ENCODE data around the gene EHMT1. TPM values are rescaled to one million over a fixed set of nuclear protein-coding genes. Genes with fewer than 3 reads are reported as not detected.
"Not testable (repeated sequence)": the region's sequence is repeated elsewhere in the genome, so short reads cannot be mapped to it uniquely, and the experiment has no call there.

Gene EHMT1
- total RNA-seq, 4 donors from 2014 or later = 38.6 to 77.8 (median 54.3) TPM

DNA sequence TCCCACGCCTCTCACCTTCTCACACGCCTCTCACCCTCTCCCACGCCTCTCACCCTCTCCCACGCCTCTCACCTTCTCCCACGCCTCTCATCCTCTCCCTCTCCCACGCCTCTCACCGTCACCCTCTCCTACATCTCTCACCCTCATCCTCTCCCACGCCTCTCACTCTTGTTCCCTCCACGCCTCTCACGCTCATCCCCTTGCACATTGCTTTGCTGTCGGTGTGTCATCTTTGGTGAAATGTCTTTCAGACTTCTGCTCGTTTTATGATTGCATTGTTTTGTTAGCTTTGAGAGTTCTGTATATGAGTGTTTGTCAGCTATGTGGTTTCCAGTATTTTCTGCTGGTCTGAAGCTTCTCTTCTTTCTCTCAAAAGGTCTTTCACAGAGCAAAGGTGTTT lies 102.7 kb downstream of the EHMT1 start:
- TF ChIP-seq, protein P1, sequence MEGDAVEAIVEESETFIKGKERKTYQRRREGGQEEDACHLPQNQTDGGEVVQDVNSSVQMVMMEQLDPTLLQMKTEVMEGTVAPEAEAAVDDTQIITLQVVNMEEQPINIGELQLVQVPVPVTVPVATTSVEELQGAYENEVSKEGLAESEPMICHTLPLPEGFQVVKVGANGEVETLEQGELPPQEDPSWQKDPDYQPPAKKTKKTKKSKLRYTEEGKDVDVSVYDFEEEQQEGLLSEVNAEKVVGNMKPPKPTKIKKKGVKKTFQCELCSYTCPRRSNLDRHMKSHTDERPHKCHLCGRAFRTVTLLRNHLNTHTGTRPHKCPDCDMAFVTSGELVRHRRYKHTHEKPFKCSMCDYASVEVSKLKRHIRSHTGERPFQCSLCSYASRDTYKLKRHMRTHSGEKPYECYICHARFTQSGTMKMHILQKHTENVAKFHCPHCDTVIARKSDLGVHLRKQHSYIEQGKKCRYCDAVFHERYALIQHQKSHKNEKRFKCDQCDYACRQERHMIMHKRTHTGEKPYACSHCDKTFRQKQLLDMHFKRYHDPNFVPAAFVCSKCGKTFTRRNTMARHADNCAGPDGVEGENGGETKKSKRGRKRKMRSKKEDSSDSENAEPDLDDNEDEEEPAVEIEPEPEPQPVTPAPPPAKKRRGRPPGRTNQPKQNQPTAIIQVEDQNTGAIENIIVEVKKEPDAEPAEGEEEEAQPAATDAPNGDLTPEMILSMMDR (IDR thresholded peaks at IDR 0.05 in 4 of 5, conservative IDR thresholded peaks at IDR 0.05 in 1 of 5) = no peak
- TF ChIP-seq POLR2A (IDR thresholded peaks at IDR 0.05) = no peak
- Histone ChIP-seq H3K36me3 (peaks cover 0 to 20% of the 10 kb centered on the region in 2 donors), H3K4me3 (no peak overlapping the region)

DNA sequence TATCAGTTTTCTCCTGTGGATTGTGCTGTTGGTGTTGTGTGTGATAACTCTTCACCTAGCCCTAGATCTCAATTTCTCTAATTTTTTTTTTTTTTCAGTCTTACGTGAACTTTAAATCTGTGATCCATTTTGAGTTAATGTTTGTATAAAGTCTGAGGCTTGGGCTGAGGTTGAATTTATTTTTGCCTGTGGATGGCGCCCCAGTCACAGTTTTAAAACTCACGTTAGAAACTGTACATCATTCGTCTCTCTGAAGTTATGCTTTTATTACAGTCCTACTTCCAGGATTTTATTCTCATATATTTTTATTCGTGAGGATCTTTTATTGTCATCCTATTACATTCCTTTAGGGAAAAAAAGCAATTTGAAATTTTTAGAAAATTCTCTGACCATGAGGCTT lies 103.1 kb downstream of the EHMT1 start:
- DNase-seq (no peak), ATAC-seq (no peak)
- H3K9me3 ChIP-seq = no peaks in the 10 kb centered on the region
- H3K4me1 ChIP-seq = peaks cover 7 to 12% of the 10 kb centered on the region in 2 donors
- intact Hi-C loops (cut with DNase I; ENCODE audit: low total_unique reads) (no loop called here), in situ Hi-C loops (cut with MboI; ENCODE audit: low sequenced_read_pairs in 4 of 4) (no loop called here)
- H3K36me3 ChIP-seq = peaks cover 0 to 16% of the 10 kb centered on the region in 2 donors
- no peak for TF ChIP-seq POLR2A (IDR thresholded peaks at IDR 0.05)
- TF ChIP-seq, protein P1 (IDR thresholded peaks at IDR 0.05 in 4 of 5, conservative IDR thresholded peaks at IDR 0.05 in 1 of 5) = no peak
- H3K27ac ChIP-seq = peak overlapping the region in 2 of 4 donors; percentile 50 to 62
- no peaks in the 10 kb centered on the region for H3K27me3 ChIP-seq
- no peak overlapping the region for H3K4me3 ChIP-seq

More for the DNA sequence above, 102.7 kb downstream of the EHMT1 start:
- ATAC-seq (no peak), DNase-seq (no peak)
- intact Hi-C loops (cut with DNase I; ENCODE audit: low total_unique reads) (no loop called here), in situ Hi-C loops (cut with MboI; ENCODE audit: low sequenced_read_pairs in 4 of 4) (no loop called here)
- H3K4me1 ChIP-seq = peaks cover 7 to 12% of the 10 kb centered on the region in 2 donors
- no peaks in the 10 kb centered on the region for H3K27me3 ChIP-seq
- H3K9me3 ChIP-seq = no peaks in the 10 kb centered on the region
- peak overlapping the region in 2 of 4 donors; percentile 42 to 62 for H3K27ac ChIP-seq

DNA sequence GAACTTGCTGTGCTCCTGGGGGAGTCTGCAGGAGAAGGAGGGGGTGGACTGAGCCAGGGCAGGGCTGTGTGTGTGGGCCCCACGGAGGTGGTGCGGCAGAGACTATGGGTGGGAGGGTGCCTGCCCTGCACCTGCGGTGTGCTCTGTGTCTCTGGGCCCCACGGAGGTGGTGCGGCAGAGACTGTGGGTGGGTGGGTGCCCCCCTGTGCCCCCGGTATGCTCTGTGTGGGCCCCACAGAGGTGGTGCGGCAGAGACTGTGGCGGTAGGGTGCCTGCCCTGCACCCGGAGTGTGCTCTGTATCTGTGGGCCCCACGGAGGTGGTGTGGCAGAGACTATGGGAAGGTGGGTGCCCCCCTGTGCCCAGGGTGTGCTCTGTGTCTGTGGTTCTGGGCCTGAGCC lies 103.7 kb downstream of the EHMT1 start:
- in situ Hi-C loops (cut with MboI; ENCODE audit: low sequenced_read_pairs in 4 of 4) = no loop called here
- ATAC-seq (no peak), DNase-seq (no peak)
- no peaks in the 10 kb centered on the region for H3K27me3 ChIP-seq
- H3K9me3 ChIP-seq = no peaks in the 10 kb centered on the region
- peak overlapping the region in 3 of 4 donors; percentile 47 to 62 (median 50) for H3K27ac ChIP-seq
- no peak overlapping the region for H3K4me3 ChIP-seq
- H3K4me1 ChIP-seq = peaks cover 7 to 12% of the 10 kb centered on the region in 2 donors
- TF ChIP-seq POLR2A (IDR thresholded peaks at IDR 0.05) = no peak
- TF ChIP-seq, protein P1 (IDR thresholded peaks at IDR 0.05 in 4 of 5, conservative IDR thresholded peaks at IDR 0.05 in 1 of 5) = no peak
- peaks cover 0 to 10% of the 10 kb centered on the region in 2 donors for H3K36me3 ChIP-seq
- intact Hi-C loops (cut with DNase I; ENCODE audit: low total_unique reads) = no loop called here

DNA sequence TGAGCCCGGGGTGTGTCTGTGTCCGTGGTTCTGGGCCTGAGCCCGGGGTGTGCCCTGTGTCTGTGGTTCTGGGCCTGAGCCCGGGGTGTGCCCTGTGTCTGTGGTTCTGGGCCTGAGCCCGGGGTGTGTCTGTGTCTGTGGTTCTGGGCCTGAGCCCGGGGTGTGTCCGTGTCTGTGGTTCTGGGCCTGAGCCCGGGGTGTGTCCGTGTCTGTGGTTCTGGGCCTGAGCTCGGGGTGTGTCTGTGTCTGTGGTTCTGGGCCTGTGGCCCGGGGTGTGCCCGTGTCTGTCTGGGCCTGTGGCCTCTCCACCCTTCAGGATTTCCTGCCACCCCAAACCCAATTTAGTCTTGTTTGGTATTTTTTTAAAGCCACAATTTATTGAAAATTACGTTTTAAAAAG lies 104.6 kb downstream of the EHMT1 start:
- intact Hi-C loops (cut with DNase I; ENCODE audit: low total_unique reads); H3K4me3 ChIP-seq; ATAC-seq; DNase-seq; H3K36me3 ChIP-seq; in situ Hi-C loops (cut with MboI; ENCODE audit: low sequenced_read_pairs in 4 of 4); H3K27me3 ChIP-seq; H3K9me3 ChIP-seq: not testable (repeated sequence)
- Histone ChIP-seq H3K4me1 (peaks cover 7 to 12% of the 10 kb centered on the region in 2 donors), H3K27ac (peak overlapping the region in 2 of 4 donors; percentile 36 to 62)

- no peak overlapping the region for H3K4me3 ChIP-seq
- no peaks in the 10 kb centered on the region for H3K27me3 ChIP-seq
- in situ Hi-C loops (cut with MboI; ENCODE audit: low sequenced_read_pairs in 4 of 4) = no loop called here
- peak overlapping the region in 2 of 4 donors; percentile 36 to 62 for H3K27ac ChIP-seq
- ATAC-seq = no peak
- TF ChIP-seq, protein P1 (IDR thresholded peaks at IDR 0.05 in 4 of 5, conservative IDR thresholded peaks at IDR 0.05 in 1 of 5) = no peak
- no peak for TF ChIP-seq POLR2A (IDR thresholded peaks at IDR 0.05)
- H3K36me3 ChIP-seq = peaks cover 0 to 4% of the 10 kb centered on the region in 2 donors
- H3K9me3 ChIP-seq = no peaks in the 10 kb centered on the region
- DNase-seq = no peak
- H3K4me1 ChIP-seq = peaks cover 7 to 12% of the 10 kb centered on the region in 2 donors
- intact Hi-C loops (cut with DNase I; ENCODE audit: low total_unique reads) = no loop called here
Measured at GRCh38 chr9:137723783-137724445, 105.1 kb downstream of the EHMT1 start.
